ENCODE measurements around the gene SPARC.

DNA sequence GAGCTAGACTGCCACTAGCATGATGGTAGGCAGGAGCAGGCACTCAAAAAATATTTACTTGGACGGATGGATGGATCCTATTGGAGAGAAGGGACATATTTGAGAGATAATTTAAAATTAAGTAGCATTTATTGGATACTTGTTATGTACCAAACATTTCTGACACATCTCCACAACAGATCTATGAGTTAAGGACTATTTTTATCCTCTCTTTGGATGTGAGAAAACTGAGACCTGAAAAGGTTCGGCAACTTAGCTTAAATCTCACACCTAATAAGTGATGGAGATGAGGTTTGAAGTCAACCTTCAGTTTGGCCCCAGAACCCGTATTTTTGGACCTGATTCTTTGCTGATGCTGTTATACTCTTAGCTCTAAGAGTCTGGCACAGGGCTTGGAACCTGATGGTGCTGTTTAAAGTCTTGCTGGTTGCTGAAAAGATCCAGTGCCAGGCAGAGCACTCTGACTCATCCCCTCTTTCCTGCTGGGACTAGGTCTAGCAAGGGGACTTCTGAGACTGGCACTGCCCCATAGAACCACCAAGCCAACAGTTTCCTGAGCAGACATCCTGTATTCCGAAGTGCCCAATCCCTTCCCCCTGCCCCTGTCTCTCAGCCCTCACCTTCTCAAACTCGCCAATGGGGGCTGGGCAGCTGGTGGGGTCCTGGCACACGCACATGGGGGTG lies 15.6 kb downstream of the SPARC start:
- no peak for TF ChIP-seq CTCF (IDR thresholded peaks at IDR 0.05)
- no peak for TF ChIP-seq POLR2A (IDR thresholded peaks at IDR 0.05)

All from body of pancreas (tissue), 4 donors.